Kidney glomerular epithelial cell (primary cell): ENCODE measurements around the gene CAMK2D.
"Not testable (repeated sequence)": the region's sequence is repeated elsewhere in the genome, so short reads cannot be mapped to it uniquely, and the experiment has no call there.

Experiments
- DNase-seq: peaks from one replicate; lab custom pipeline; 2025; lab: John Stamatoyannopoulos, UW

Gene CAMK2D

GRCh38 chr4:113730467-113731216 is 30.9 kb downstream of the CAMK2D start:
- no peak for DNase-seq

GRCh38 chr4:113727802-113728201 is 33.7 kb downstream of the CAMK2D start:
- no peak for DNase-seq

- no peak for DNase-seq
Measured at GRCh38 chr4:113725963-113726362, 35.6 kb downstream of the CAMK2D start.

DNA sequence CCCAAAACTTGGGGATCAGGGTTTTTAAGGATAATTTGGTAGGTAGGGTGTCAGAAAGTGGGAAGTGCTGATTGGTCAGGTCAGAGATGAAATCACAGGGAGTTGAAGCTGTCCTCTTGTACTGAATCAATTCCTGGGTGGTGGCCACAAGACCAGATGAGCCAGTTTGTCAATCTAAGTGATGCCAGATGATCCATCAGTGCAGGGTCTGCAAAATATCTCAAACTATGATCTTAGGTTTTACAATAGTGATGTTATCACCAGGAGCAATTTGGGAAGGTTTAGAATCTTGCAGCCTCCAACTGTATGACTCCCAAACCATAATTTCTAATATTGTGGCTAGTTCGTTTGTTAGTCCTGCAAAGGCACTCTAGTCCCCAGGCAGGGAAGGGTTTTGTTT is 43.3 kb downstream of the CAMK2D start:
- no peak for DNase-seq

- DNase-seq, result no peak
Measured at GRCh38 chr4:113711883-113712662, 49.5 kb downstream of the CAMK2D start.

GRCh38 chr4:113708250-113708649 is 53.3 kb downstream of the CAMK2D start:
- no peak for DNase-seq

- no peak for DNase-seq
Measured at GRCh38 chr4:113707048-113707447, 54.5 kb downstream of the CAMK2D start.

DNA sequence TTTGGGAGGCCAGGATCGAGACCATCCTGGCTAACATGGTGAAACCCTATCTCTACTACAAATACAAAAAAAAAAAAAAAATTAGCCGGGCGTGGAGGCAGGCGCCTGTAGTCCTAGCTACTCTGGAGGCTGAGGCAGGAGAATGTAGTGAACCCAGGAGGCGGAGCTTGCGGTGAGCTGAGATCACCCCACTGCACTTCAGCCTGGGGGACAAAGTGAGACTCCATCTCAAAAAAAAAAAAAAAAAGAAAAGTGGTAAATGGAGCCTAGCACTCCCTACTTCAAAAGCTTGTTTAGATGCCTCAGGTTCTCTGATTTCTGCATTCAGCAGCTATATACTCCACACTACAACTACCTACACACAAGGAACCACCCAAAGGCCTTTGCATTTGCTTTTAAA is 56.4 kb downstream of the CAMK2D start:
- not testable (repeated sequence) for DNase-seq

GRCh38 chr4:113702596-113702995 is 58.9 kb downstream of the CAMK2D start:
- not testable (repeated sequence) for DNase-seq

GRCh38 chr4:113701169-113701568 is 60.4 kb downstream of the CAMK2D start:
- DNase-seq, result no peak

DNA sequence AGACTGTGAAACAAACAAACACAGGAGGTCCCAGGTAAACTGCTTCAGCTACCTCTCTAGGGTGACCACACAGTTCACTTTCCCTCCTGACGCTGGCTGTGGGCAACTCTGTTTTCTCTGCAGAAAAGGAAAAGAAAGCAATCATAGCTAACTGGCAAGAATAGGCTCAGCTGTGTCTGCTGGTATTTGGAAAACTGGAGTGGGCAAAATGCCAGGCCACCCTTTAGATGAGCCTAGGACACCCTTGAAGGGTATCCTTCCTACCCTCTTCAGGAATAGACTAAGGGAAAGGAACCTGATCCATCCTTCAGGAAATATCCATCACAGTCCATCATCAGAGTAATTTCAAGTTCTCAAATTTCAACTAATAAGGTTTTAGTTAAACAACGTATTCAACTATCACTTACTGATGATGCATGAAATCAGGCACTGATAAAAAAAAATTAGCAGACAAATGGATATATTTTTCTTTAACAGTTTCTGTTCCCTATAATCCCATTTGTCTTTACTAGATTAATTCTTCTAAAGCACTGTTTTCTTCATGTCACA is 60.9 kb downstream of the CAMK2D start:
- DNase-seq, result no peak

GRCh38 chr4:113699772-113700171 is 61.8 kb downstream of the CAMK2D start:
- DNase-seq, result no peak

DNA sequence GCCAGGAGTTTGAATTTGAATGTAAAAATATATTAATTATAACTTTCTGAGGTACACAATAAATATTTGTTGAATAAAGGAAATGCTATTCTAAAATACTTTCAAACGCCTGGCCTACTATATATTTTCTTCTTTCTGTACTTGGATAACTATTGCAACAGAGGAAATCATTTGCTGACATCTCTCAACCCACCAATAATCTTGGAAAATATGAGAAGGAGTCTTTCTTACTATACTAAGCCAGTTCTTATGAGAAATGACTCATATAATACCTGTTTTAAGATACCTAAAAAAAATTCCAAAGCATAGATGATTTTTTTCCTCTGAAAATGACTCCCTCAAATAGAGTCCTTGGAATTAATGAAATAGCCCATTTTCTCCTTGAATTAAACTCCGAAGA is 64.1 kb downstream of the CAMK2D start:
- no peak for DNase-seq

GRCh38 chr4:113695328-113696169 is 66.0 kb downstream of the CAMK2D start:
- no peak for DNase-seq

DNA sequence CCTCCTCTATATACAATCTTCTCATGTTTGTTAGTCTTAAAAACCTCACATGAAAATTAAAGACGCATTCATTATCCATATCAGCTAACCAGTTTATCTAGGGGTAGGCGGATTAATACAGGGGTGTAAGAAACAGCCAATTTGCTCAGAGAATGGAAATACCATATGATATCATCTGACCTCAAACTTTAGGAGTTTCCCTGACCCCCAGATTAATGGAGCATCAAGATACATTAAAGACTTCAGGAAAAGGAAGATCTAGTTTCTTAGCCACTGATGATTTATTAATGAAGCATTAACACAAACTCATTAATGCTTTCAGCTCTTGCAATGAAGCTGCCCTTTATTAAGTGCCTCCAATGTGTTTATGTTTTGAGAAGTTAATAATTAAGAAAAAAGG is 67.5 kb downstream of the CAMK2D start:
- no peak for DNase-seq

DNA sequence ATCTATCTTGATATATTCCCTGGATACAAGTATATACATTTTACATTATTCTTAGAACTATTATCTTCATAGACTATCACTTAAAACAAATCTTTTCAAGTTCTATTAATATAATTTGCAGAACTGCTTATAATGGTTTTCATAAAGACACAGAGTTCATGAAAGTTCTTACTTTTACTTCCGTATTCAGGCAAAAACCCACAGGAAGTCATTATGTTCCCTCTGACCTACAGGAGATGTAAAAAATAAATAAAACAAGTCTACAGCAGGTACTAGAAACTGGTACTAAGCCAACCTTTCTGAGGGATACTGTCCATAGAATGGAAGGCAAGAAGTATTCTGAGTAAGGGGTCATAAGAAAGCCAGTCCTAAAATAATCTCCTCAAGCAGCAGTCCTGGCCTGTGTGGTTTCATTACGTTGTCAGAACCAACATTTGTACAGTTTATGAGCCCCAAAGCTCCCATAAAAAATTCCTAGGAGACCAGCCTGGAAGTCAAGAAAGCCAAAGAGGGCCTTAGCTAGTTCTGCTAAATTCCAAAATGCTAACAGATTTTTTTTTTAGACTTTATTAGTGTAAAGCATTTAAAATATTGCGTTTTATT is 68.6 kb downstream of the CAMK2D start:
- DNase-seq, result no peak

- DNase-seq, result no peak
Measured at GRCh38 chr4:113691676-113692075, 69.9 kb downstream of the CAMK2D start.

DNA sequence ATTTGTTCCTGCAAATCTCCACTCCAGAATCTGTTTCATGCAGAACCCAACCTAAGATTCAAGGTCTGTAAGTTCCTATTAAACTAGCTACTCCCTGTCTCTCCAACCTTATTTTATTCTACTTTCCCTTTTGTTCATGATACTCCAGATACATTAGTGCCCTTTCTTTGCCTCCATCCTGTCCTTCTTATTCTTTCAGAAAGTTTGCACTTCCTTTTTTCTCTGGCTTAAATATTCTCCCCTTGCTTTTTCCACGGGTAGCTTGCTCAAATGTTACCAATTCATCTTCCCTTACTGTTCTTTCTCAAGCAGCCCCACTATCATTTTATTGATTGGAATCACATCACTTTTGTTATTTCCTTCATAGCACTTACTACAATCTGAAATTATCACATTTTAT is 72.1 kb downstream of the CAMK2D start:
- no peak for DNase-seq

DNA sequence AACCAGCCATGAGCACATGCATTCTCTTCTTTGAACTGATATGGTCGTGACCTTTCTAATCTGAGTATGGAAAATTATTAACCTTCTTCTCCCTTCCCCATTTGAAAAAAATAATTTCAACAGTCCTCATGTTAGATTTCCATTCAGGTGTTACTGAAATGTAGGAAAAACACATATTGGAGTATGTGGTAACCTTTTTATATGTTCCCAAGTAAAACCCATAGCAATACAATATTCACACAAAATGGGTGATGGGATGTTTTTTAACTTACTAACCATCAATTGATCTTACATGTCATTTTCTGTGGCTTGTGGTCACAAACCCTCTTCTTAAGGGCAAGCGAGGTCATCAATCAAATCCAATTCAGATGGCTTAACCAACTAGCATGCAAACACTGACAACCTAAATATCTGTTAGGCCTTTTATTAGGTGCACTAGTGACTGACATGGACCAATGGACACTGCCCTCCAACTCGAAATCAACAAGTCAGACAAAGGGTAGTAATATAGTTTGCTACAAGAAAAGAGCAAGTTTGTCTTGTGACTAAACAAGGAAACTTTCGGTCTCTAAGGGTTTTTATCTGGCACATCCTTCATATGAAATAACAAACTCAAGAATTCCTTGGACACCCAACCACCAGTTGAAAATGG is 74.3 kb downstream of the CAMK2D start:
- DNase-seq, result peak; percentile 25

DNA sequence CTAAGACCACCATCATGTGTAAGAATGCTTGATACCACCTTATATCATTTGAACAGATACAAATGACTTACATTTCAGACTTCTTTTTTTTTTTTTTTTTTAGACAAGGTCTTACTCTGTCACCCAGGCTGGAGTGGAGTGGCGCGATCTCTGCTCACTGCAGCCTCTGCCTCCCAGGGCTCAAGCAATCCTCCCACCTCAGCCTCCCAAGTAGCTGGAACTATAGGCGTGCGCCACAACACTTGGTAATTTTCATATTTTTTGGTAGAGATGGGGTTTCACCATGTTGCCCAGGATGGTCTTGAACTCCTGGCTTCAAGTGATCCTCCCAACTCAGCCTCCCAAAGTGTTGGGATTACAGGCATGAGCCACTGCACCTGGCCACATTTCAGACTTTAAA is 76.4 kb downstream of the CAMK2D start:
- DNase-seq, result not testable (repeated sequence)

DNA sequence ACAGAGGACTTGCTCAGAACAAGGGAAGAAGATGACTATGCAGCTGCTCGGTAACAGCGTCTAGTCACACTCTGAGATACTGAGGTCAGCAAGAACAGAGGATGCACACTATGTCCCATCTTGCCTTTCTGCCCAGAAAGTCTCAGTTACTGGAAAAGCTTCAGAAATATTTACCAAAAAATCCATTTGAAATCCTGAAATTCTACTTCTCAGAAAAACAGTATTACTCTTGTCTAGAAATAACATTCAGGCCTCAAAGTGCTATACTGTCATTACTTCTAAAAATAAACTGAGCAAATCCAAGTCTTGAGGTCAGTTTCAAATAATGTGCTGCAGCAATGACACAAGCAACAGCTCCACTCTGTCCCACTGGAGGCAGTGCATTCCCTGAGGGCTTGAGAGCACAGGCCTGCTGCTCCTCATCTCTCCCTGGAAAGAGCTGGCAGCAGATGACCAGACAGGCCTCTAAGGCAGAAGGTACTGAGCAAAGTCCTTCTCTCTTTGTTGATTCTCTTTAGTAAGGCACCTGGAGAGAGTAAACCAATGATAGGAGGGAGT is 76.9 kb downstream of the CAMK2D start:
- DNase-seq, result peak; percentile 41
